OCI-LY3 (cell line): ENCODE measurements around the gene IQCN.

ENCODE experiments used
- H2AFZ ChIP-seq: fragments of 200-600, 300-600 bp; shearing (Covaris generic); 2 replicates; pipeline ENCODE4 v1.6.0; 2014; ENCODE audit warnings: antibody characterized with exemption, low read depth, low read length
- H3K27ac ChIP-seq: fragments of 200-600, 300-600 bp; sonication (generic); 2 replicates; pipeline ENCODE4 v1.5.1; 2014; ENCODE audit warnings: mild to moderate bottlenecking, low read length, moderate library complexity, mixed read lengths
- H3K27me3 ChIP-seq: fragments of 200-600, 300-600 bp; sonication (generic); 2 replicates; pipeline ENCODE4 v1.6.1; 2014; ENCODE audit warnings: low read depth, low read length, mixed read lengths
- H3K36me3 ChIP-seq: fragments of 200-600, 300-600 bp; sonication (generic); replicated peaks from 2 replicates; pipeline ENCODE3; 2014; ENCODE audit warnings: low read depth, low read length, mixed read lengths
- H3K4me1 ChIP-seq: fragments of 300-600, 200-600 bp; sonication (generic); 2 replicates; pipeline ENCODE4 v1.6.1; 2014; ENCODE audit warnings: low read length, mixed read lengths
- H3K4me2 ChIP-seq: fragments of 200-600, 300-600 bp; sonication (generic); 2 replicates; pipeline ENCODE4 v1.6.1; 2014; ENCODE audit warnings: low read length, mixed read lengths
- H3K4me3 ChIP-seq: fragments of 300-600, 200-600 bp; sonication (generic); 2 replicates; pipeline ENCODE4 v1.5.1; 2014; ENCODE audit warnings: antibody characterized with exemption, mild to moderate bottlenecking, low read length, moderate library complexity
- H3K79me2 ChIP-seq: fragments of 300-600, 200-600 bp; shearing (Covaris generic); 2 replicates; pipeline ENCODE4 v1.6.1; 2014; ENCODE audit warnings: mild to moderate bottlenecking, low read length, mixed read lengths
- H3K9ac ChIP-seq: fragments of 300-600, 200-600 bp; shearing (Covaris generic); 2 replicates; pipeline ENCODE4 v1.6.0; 2014; ENCODE audit warnings: mild to moderate bottlenecking, low read length, moderate library complexity
- H3K9me3 ChIP-seq: fragments of 200-600, 300-600 bp; shearing (Covaris generic); 2 replicates; pipeline ENCODE4 v1.6.1; 2014; ENCODE audit warnings: low read length, mixed read lengths; ENCODE audit not compliant: insufficient read depth
- H4K20me1 ChIP-seq: fragments of 200-600, 300-600 bp; sonication (generic); 2 replicates; pipeline ENCODE4 v1.6.1; 2016; ENCODE audit warnings: low read length, mixed read lengths; ENCODE audit not compliant: insufficient read depth
- CTCF ChIP-seq: fragments of 200-600, 300-600 bp; sonication (generic); IDR thresholded peaks from 2 replicates; pipeline ENCODE4 v1.5.1; 2014; ENCODE audit warnings: antibody characterized with exemption, low read length, low read depth
- EZH2phosphoT487 ChIP-seq: fragments of 200-600 bp; shearing (Covaris generic); IDR thresholded peaks from 2 replicates; pipeline ENCODE4 v1.6.1; 2018; ENCODE audit warnings: antibody characterized with exemption, mixed run types, low read depth

The IQCN gene

GRCh38 chr19:18284712-18285360, 10.6 kb upstream of the IQCN start:
- H3K4me3 ChIP-seq = no peak overlapping the region
- no peaks in the 10 kb centered on the region for H4K20me1 ChIP-seq
- H3K79me2 ChIP-seq = peaks cover 22% of the 10 kb centered on the region
- no peak overlapping the region for H2AFZ ChIP-seq
- H3K9me3 ChIP-seq = no peaks in the 10 kb centered on the region
- H3K27me3 ChIP-seq = no peaks in the 10 kb centered on the region
- no peak overlapping the region for H3K4me2 ChIP-seq
- H3K4me1 ChIP-seq = peaks cover 22% of the 10 kb centered on the region
- H3K9ac ChIP-seq = no peak overlapping the region; the same call in 1 of the 2 replicates
- peak overlapping the region; percentile 16 for H3K27ac ChIP-seq
- TF ChIP-seq CTCF (no peak), EZH2phosphoT487 (no peak)
- H3K36me3 ChIP-seq = peaks cover 5% of the 10 kb centered on the region

GRCh38 chr19:18283338-18283737, 9.1 kb upstream of the IQCN start:
- Histone ChIP-seq H3K9me3 (no peaks in the 10 kb centered on the region), H3K9ac (no peak overlapping the region), H3K27me3 (no peaks in the 10 kb centered on the region), H2AFZ (no peak overlapping the region), H4K20me1 (peaks cover 10% of the 10 kb centered on the region), H3K79me2 (peaks cover 37% of the 10 kb centered on the region), H3K4me3 (no peak overlapping the region), H3K4me2 (no peak overlapping the region), H3K4me1 (peaks cover 23% of the 10 kb centered on the region), H3K36me3 (peaks cover 15% of the 10 kb centered on the region), H3K27ac (no peak overlapping the region)
- TF ChIP-seq EZH2phosphoT487 (no peak), CTCF (no peak)

- Histone ChIP-seq H3K9ac (peak overlapping the region; percentile 92), H3K36me3 (peaks cover 20% of the 10 kb centered on the region), H3K4me1 (peaks cover 27% of the 10 kb centered on the region), H4K20me1 (peaks cover 16% of the 10 kb centered on the region), H3K27ac (peak overlapping the region; percentile 88), H3K9me3 (no peaks in the 10 kb centered on the region), H3K4me2 (peak overlapping the region; percentile 99), H3K4me3 (peak overlapping the region; percentile 79), H2AFZ (no peak overlapping the region), H3K27me3 (no peaks in the 10 kb centered on the region), H3K79me2 (peaks cover 42% of the 10 kb centered on the region)
- TF ChIP-seq CTCF (no peak), EZH2phosphoT487 (no peak)
These were observed 8.5 kb upstream of the IQCN start for GRCh38 chr19:18282788-18283141.

- no peaks in the 10 kb centered on the region for H3K27me3 ChIP-seq
- H3K79me2 ChIP-seq = peaks cover 46% of the 10 kb centered on the region
- H2AFZ ChIP-seq = no peak overlapping the region
- TF ChIP-seq CTCF = no peak
- TF ChIP-seq EZH2phosphoT487 = no peak
- H3K9me3 ChIP-seq = no peaks in the 10 kb centered on the region
- H3K4me3 ChIP-seq = peak overlapping the region; percentile 79
- H4K20me1 ChIP-seq = peaks cover 16% of the 10 kb centered on the region
- peaks cover 20% of the 10 kb centered on the region for H3K36me3 ChIP-seq
- H3K4me1 ChIP-seq = peaks cover 27% of the 10 kb centered on the region
- H3K9ac ChIP-seq = peak overlapping the region; percentile 92
- peak overlapping the region; percentile 88 for H3K27ac ChIP-seq
- peak overlapping the region; percentile 99 for H3K4me2 ChIP-seq
These were observed 8.0 kb upstream of the IQCN start for GRCh38 chr19:18282021-18282787.
